HCEC 1CT (cell line): Measurements from ENCODE around the gene AAK1.
"Not testable (repeated sequence)": the region's sequence is repeated elsewhere in the genome, so short reads cannot be mapped to it uniquely, and the experiment has no call there.

Experiments
- DNase-seq: peaks from one replicate; pipeline ENCODE4 v3.0.0-alpha.2; 2017

The AAK1 gene

DNA sequence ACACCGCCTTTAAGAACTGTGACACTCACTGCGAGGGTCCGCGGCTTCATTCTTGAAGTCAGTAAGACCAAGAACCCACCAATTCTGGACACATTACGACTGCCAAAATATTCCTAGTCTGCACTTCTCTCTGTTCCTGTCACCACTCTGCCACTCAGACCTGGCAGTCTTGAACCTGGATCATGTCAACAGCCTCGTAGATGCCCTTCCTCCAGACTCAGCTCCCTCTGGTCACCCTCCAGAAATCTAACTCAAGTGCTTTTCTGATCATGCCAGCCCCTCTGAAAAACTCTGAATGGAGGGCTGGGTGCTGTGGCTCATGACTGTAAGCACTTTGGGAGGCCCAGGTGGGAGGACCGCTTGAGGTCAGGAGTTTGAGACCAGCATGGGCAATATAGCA is 20.3 kb downstream of the AAK1 start:
- no peak for DNase-seq

DNA sequence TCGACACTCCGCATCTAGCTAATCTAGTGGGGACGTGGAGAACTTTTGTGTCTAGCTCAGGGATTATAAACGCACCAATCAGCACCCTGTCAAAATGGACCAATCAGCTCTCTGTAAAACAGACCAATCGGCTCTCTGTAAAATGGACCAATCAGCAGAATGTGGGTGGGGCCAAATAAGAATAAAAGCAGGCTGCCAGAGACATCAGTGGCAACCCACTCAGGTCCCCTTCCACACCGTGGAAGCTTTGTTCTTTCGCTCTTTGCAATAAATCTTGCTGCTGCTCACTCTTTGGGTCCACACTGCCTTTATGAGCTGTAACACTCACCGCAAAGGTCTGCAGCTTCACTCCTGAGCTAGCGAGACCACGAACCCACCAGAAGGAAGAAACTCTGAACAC is 20.7 kb downstream of the AAK1 start:
- DNase-seq, result not testable (repeated sequence)

DNA sequence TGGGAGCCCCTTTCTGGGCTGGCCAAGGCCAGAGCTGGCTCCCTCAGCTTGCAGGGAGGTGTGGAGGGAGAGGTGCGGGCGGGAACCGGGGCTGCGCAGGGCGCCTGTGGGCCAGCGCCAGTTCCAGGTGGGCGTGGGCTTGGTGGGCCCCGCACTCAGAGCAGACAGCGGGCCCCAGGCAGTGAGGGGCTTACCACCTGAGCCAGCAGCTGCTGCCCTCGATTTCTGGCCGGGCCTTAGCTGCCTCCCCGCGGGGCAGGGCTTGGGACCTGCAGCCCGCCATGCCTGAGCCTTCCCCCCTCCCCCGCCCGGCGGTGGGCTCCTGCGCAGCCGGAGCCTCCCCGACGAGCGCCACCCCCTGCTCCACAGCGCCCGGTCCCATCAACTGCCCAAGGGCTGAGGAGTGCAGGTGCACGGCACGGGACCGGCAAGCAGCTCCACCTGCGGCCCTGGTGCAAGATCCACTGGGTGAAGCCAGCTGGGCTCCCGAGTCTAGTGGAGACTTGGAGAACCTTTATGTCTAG is 21.5 kb downstream of the AAK1 start:
- not testable (repeated sequence) for DNase-seq

DNA sequence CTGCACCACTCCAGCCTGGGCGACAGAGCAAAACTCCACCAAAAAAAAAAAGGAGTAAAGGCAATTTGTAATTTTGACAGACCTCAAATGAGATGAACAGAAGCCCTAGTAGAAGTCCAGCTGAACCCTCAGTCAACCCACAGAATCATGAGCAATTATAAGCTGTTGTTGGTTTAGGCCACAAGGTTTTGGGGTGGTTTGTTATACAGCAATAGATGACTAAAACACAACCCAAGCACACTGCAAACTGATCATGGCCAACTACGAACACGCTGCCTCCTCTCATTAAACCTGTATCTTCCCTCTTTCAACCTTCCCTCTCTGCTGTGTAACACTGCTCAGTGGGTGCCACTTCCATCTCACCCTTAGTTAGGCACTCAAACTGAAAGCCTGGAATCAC is 22.1 kb downstream of the AAK1 start:
- DNase-seq, result no peak

DNA sequence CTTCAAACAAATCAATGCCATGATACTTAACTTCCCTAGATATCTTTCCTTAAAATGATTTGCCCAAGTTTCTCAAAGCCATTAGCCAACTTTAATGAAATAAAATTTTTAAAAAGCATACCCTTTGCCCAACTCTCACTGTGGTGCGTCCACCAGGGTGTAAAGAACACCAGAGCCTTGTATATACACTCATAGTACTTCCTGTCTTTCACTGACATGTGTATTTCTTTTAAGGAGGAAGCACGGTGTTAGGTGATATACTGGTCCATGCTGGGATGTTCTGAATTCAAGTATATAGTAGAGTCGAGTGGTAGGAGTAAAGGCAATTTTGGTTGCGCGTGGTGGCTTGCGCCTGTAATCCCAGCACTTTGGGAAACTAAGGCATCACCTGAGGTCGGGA is 22.7 kb downstream of the AAK1 start:
- no peak for DNase-seq

DNA sequence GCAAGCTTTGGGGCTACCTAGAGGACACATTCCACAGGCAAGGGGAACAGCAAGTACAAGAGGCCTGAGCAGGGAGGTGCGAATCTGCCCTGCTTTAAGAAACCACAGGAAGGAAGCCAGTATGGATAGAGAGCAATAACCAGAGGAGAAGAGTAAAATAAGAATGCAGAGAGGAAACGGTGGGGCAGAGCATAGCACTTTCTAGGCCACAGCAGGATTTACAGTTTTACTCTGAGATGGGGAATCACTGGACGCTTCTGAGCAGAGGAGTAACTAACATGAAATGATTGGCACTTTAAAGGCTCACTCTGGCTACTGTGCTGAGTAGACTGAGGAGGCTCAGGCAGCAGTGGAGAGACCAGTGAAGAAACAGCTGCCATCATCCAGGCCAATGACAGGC is 23.8 kb downstream of the AAK1 start:
- no peak for DNase-seq

DNA sequence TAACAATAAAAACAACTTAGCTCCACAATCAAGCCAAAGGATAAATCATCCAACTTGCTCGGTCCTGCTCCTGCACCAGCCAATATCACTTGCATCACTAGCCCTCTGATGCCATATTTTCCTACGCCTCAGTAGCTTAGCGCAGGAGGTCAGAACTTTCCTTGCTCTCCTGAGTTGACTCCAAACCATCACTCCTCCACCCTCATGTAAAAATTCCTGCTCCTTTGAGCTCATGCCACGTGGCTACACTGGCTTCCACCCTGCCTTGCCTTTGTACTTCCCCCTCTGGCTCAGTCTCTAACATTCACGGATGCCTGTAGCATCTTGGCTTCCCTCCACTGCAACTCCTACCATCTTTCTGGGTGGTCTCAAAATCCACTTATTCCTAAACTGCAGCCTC is 25.2 kb downstream of the AAK1 start:
- DNase-seq, result no peak

DNA sequence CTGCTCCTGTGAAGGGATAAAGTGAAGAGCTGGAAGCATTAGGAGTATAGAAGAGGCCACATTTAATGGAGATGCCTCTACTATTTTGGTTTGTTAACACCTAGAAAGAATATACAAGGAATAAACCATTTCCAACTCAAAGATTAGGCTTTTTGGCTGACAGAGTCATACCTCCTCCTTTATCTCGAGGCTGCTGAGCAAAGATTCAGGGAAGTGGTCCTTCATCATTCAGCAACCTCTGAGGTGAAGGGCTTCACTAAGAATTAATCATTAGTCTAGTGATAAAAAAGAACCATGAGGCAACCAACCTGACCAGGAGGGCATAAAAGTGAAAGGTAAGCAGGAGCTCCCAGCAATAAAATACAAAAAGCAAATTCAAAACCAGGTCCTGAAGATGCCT is 25.8 kb downstream of the AAK1 start:
- no peak for DNase-seq

DNA sequence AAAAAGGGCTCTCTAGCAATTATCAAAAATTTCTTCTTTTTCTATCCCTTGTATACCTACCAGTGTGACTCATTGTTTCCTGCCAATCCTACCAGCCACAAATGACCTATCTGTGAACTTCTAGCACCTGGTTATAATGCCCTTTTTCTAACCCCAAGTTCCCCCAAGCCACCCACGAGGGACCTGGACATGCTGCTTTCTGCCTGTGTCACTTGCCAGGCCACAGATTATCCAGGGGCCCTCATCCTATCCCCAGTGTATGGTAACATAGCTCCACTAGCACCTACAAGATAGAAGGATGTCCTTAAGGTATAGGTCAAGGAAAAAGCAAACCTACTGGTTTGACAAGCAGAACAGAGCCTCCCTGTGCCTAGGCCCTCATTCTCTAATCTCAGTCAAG is 26.8 kb downstream of the AAK1 start:
- DNase-seq, result no peak

DNA sequence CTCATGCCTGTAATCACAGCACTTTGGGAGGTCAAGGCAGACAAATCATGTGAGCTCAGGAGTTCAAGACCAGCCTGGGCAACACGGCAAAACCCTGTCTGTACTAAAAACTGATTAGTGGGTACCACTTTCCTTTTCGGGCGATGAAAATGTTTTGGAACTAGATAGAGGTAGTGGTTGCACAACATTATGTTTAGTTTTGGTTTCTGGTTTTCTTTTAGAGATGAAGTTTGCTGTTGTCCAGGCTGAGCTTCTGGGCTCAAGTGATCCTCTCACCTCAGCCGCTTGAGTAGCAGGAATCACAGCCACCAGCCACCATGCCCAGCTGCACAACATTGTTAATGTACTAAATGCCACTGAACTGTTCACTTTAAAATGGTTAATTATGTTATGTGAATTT is 27.6 kb downstream of the AAK1 start:
- no peak for DNase-seq

DNA sequence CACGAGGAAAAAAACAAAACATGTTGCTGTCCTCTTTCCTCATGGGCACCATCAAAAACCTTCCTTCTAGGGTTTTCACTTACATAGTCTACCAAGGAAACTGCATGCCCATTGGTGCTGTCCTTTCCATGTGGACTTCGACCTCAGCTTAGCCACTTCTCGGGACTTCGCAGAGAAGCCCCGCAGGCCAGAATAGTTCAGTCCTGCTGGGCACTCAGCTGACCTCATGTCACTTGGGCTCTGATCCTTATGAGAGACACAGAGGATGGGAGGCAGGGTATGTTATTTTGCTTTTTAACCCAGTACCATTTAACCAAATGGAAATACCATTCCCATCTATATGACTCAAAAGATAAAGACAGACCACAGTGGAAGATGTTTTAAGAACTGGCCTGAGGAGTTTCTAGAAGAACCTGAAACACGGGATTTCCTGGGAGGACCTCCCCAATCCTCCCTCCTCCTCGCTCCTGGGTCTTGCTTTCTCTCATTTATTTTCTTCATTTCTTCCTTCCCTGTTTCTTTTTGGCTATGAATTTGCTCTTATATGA is 28.4 kb downstream of the AAK1 start:
- no peak for DNase-seq

DNA sequence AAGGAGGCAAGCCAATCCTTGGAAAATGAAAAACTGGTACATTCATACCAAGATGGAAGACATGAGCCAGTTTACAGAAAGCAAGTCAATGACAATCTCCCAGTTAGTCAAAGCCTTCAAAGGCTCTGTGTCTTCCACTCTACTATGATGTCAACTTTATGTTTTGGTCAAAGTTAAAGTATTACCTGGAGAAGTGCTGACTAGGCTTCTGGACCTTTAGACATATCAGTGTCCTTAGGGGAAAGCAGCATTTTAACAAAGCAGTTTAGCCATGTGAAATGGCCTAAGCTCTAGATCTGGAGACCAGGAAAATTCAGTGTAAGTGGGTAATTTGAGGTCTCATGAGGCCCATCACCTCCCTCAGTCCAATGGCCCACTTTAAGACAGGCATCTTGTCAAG is 30.8 kb downstream of the AAK1 start:
- no peak for DNase-seq

DNA sequence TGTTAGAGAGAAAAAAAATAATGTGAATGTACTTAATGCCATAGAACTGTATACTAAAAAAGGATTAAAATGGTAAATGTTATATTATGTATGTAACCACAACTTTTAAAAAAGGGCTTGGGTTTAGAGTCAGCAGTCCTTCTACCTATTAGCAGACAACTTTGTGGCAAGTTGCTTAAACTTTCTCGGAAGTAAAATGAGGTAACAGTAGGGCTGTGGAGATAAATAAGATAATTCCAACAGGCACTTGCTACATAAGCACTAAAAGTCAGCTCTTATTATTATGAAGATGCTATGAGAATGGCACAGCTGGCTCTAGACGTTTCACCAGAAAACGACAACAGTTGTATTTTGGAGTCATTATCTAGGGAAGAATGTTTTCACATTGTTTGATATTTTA is 31.3 kb downstream of the AAK1 start:
- no peak for DNase-seq

DNA sequence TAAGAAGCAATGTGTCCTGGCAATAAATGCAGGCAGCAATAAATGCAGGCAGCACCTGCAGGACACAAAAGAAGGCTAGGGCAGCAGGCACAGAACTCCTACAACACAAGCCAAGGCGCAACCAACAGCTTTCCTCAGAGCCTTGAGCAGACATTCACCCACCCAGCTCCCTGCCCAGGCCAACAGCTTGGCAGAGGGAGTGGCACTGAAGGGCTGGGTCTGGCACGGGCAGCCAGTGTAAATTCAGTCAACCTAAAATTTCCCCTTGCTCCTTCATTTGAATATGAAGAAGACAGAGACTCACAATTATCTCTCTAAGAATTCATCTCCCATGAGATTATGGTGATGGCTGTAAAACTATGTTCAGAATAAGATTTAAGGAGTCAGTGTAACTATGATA is 35.4 kb downstream of the AAK1 start:
- DNase-seq, result no peak

DNA sequence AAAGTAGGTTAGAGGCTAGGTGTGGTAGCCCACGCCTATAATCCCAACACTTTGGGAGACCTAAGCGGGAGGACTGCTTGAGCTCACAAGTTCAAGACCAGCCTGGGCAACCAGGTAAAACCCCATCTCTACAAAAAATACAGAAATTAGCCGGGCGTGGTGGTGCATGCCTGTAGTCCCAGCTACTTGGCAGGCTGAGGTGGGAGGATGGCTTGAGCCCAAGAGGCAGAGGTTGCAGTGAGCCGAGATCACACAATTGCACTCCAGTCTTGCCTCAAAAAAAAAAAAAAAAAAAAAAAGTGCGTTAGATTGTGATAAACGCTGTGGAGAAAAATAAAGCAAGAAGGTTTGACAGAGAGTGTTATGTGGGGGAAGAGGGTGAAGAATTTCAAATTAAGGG is 36.8 kb downstream of the AAK1 start:
- not testable (repeated sequence) for DNase-seq

DNA sequence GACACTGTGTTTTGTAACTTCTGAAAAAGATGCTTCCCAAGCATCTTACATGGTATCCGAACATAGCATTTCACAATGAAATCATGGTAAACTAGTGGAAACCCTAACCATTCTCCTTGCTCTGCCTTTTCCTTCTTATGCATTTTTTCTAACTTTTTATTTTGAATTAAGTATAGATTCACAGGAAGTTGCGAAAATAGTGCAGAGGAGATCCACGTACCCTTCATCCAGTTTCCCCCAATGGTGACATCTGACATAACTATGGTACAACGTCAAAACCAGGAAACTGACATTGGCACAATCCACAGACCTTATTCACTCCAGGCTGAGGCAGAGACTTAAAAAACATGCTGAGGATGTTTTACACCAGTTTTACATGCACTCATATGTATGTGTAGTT is 38.3 kb downstream of the AAK1 start:
- DNase-seq, result no peak

DNA sequence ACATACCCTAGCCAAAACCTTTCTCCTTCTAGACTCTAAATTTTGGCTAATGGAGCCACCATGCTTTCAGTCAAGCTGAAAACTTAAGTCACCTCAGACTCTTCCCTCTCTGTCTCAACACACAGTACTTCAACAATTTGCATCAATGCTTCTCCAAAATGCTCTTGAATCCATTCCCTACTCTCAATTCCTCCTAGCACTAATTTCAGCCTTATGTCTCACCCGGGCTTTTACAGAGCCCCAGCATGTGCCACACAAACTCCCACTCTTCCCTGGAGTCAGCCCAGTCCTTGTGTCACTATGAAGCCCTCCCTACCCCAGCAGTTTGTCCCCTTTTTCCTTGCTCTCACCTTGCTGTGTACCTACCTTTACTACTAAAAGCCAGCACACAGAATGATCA is 38.7 kb downstream of the AAK1 start:
- no peak for DNase-seq

DNA sequence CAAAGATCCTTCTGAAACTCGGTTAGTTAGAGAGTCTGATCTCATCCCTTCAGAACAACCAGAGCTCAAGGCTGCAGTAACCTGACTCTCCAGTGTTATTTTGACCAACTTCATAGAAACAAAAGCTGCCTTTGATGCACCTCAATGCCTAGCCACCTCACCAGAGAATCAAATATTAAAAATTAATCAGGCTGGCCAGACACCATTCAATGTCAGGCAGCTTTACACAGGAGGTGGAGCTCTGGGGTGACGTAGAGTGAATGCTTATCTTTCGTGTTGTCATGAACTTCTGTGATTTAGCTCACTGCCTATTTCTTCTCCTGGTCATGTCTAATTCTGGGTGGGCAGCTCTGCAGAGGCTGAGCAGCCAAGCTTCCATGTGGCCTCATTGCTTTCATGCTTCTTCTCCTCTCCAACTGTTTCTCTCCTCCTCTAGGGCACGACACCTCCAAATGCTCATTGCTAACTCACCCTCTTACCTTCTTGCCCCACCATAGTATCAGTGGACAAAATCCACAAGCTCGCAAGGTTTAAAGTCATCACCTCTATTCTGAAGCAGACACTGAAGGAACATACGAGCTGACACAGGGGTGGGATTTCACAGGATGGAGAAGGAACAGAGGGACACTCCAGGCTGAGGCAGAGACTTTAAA is 39.4 kb downstream of the AAK1 start:
- no peak for DNase-seq

DNA sequence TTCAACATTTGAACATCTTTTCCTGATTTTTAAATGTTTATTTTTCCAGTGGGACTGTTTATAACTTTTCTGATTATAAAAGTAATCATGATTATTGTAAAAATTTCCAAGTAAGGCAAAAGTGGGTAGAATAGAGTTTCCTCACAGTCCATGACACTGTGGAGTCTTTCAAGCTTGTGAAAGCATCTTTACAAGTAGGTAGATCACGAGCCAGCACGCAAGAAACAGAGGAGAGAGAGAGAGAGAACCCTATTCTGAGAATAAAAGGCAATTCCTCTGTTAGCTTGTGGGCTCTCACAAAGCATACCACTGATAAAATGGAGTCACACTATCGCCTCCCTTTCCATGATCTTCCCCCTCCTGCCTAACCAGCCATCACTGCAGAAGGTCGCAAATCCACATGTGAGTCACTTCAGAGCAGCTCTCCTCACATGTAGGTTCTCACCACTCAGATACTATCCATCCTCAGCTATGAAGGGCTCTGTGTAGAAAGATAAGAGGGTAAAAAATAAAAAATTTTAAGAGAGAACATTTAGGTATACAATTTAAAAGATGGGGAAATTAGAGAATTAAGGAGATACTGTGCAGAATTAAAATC is 40.3 kb downstream of the AAK1 start:
- DNase-seq, result no peak

DNA sequence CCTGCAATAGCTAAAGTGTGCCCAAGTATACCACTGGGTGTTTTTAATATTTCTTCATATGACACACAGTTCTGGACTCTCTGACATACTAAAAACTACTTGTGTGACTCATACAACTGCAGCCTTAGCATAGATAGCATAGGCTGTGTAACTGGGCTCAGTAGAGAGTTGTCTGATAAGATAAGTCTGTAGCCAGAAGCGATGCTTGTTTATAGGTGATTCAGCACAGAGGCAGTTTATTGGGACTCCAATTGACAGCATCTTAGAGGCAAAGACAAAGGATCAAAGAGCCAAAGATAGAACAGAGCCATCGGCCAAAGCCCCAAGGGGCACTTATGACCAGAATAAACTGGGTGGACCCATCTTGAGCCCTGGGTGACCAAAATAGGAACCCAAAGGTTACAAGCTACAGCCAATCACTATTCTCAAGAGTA is 42.3 kb downstream of the AAK1 start:
- DNase-seq, result peak; percentile 86

DNA sequence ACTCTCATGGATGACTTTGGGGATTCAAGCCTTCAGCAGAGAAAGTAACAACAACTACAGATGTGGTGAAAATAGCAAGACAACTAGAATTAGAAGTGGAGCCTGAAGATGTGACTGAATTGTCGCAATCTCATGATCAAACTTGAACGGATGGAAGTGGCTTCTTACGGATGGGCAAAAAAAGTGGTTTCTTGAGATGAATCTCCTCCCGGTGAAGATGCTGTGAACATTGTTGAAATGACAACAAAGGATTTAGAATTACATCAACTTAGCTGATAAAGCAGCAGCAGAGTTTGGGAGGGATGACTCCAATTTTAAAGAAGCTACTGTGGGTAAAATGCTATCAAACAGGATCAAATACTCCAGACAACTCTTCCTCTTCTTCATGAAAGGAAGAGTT is 43.1 kb downstream of the AAK1 start:
- DNase-seq, result no peak

DNA sequence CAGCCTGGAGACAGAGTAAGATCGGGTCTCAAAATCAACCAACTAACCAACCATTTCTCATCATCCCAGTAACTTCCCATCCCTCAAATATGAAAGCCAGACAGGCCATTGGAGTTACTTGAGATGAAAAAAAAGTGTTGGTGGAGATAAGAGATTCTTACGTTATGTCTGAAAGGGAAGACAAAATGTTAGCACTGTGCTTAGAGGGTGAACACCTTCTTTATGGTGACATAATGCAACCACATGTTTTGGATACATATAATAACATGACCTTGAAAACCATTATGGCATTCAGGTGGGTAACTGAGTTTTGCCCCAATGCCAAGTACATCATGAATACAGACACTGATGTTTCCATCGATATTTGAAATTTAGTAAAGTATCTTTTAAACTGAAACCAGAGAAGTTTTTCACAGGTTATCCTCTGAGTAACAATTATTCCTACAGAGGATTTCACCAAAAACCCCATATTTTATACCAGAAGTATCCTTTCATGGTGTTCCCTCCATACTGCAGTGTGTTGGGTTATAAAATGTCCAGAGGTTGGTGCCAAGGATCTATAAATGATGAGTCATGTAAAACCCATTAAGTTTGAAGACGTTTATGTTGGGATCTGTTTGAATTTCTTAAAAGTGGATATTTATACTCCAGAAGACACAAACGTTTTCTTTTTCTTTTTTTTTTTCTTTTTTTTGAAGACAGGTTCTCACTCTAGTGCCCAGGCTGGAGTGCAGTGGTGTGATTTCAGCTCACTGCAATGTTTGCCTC is 45.5 kb downstream of the AAK1 start:
- DNase-seq, result no peak

DNA sequence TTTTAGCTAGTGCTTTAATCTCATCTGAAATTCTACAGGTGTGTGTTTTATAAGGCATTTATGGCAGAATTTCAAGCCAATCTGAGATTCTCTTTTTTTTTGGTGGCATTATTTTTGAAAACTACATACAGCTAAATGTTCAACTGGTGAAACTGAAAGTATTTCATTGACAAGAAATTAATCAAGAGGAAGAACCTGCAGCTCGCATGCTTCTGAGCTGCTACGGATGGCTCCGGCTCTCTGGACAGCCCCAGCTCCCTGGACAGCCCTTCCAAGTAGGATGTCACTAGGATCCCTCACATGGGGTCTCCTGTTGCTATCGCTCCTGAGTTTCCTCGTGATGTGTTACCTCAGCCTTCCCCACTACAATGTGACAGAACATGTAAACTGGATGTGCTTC is 46.4 kb downstream of the AAK1 start:
- DNase-seq, result no peak

DNA sequence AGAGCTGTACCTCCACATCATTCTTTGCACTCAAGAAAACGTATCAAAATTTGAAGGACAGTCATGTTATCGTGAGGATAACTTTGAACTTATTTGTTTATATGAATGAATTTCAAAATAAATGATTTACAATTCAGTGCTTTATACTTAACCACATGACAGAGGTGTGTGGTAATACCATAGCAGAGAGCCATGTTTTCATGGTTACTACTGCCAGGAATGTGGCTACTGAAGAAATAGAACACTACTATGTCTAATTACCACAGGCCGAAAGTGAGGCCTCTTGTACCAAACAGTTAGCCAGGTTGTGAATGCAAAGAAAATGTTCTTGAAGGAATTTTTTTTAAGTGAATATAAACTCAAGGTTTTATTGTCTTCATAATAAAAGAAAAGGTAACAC is 49.2 kb downstream of the AAK1 start:
- DNase-seq, result peak; percentile 58
